DMS79 (cell line): Measurements from ENCODE around the gene PROX1.
"Not testable (repeated sequence)": the region's sequence is repeated elsewhere in the genome, so short reads cannot be mapped to it uniquely, and the experiment has no call there.

ENCODE experiments used
- DNase-seq: peaks from one replicate; lab custom pipeline; 2025; lab: John Stamatoyannopoulos, UW

The PROX1 gene

GRCh38 chr1:214072426-214073157 lies 84.8 kb downstream of the PROX1 start:
- DNase-seq, result no peak

GRCh38 chr1:214074477-214074876 lies 86.7 kb downstream of the PROX1 start:
- DNase-seq, result no peak

- no peak for DNase-seq
Measured at GRCh38 chr1:214075305-214075998, 87.7 kb downstream of the PROX1 start.

GRCh38 chr1:214075999-214076707 lies 88.4 kb downstream of the PROX1 start:
- DNase-seq, result no peak

GRCh38 chr1:214076708-214077065 lies 88.9 kb downstream of the PROX1 start:
- DNase-seq, result no peak

- no peak for DNase-seq
Measured at GRCh38 chr1:214078950-214079349, 91.2 kb downstream of the PROX1 start.

- no peak for DNase-seq
Measured at GRCh38 chr1:214085325-214085724, 97.6 kb downstream of the PROX1 start.

- no peak for DNase-seq
Measured at GRCh38 chr1:214086945-214087344, 99.2 kb downstream of the PROX1 start.

- DNase-seq, result not testable (repeated sequence)
Measured at GRCh38 chr1:214089003-214089402, 101.2 kb downstream of the PROX1 start.
